DOHH2 (cell line): ENCODE results near the gene PPFIBP1.

Source experiments
- H3F3A ChIP-seq: fragments of 200-600 bp; sonication (generic), shearing (Covaris generic); 2 replicates; pipeline ENCODE4 v1.6.0; 2016; ENCODE audit warnings: antibody characterized with exemption, mild to moderate bottlenecking; ENCODE audit not compliant: control insufficient read depth, insufficient read depth
- H3K27ac ChIP-seq: fragments of 200-600 bp; sonication (generic); 2 replicates; pipeline ENCODE4 v1.5.1; 2014; ENCODE audit warnings: low read depth, mild to moderate bottlenecking, low read length, moderate library complexity
- H3K27me3 ChIP-seq: fragments of 200-600 bp; sonication (generic); 2 replicates; pipeline ENCODE4 v1.6.1; 2014; ENCODE audit warnings: mild to moderate bottlenecking, low read length, mixed read lengths; ENCODE audit not compliant: control insufficient read depth
- H3K36me3 ChIP-seq: fragments of 200-600 bp; sonication (generic); 2 replicates; pipeline ENCODE4 v1.6.1; 2014; ENCODE audit warnings: mild to moderate bottlenecking, low read length, moderate library complexity, mixed read lengths; ENCODE audit not compliant: control insufficient read depth
- H3K4me1 ChIP-seq: fragments of 200-600 bp; sonication (generic); 2 replicates; pipeline ENCODE4 v1.6.1; 2014; ENCODE audit warnings: mild to moderate bottlenecking, low read length, mixed read lengths; ENCODE audit not compliant: control insufficient read depth
- H3K4me2 ChIP-seq: fragments of 200-600 bp; sonication (generic); 2 replicates; pipeline ENCODE4 v1.6.0; 2014; ENCODE audit warnings: mild to moderate bottlenecking, low read length, moderate library complexity
- H3K4me3 ChIP-seq: fragments of 200-600 bp; sonication (generic); 2 replicates; pipeline ENCODE4 v1.5.1; 2014; ENCODE audit warnings: mild to moderate bottlenecking, low read length, mixed read lengths
- H3K79me2 ChIP-seq: fragments of 200-600 bp; sonication (generic); 2 replicates; pipeline ENCODE4 v1.6.1; 2014; ENCODE audit warnings: mild to moderate bottlenecking, low read length, mixed read lengths; ENCODE audit not compliant: control insufficient read depth
- H3K9me2 ChIP-seq: fragments of 200-600 bp; sonication (generic); replicated peaks from 2 replicates; pipeline ENCODE4 v1.6.1; 2014; ENCODE audit warnings: mild to moderate bottlenecking, low read length, mixed read lengths; ENCODE audit not compliant: control insufficient read depth
- H3K9me3 ChIP-seq: fragments of 200-600 bp; sonication (generic); 2 replicates; pipeline ENCODE4 v1.6.1; 2014; ENCODE audit warnings: antibody characterized with exemption, low read length, mixed read lengths; ENCODE audit not compliant: control insufficient read depth, insufficient read depth
- H4K20me1 ChIP-seq: fragments of 200-600 bp; sonication (generic); 2 replicates; pipeline ENCODE4 v1.6.0; 2014; ENCODE audit warnings: low read depth, mild to moderate bottlenecking, antibody characterized with exemption, low read length, moderate library complexity; ENCODE audit not compliant: control insufficient read depth, insufficient read depth
- CTCF ChIP-seq: fragments of 200-600 bp; sonication (generic); IDR thresholded peaks from one replicate; pipeline ENCODE4 v1.5.1; 2014; ENCODE audit warnings: antibody characterized with exemption, mild to moderate bottlenecking, low read depth, low read length; ENCODE audit not compliant: poor library complexity, severe bottlenecking
- EZH2phosphoT487 ChIP-seq: fragments of 200-600 bp; sonication (generic); IDR thresholded peaks from 2 replicates; pipeline ENCODE4 v1.6.1; 2017; ENCODE audit warnings: borderline replicate concordance, mild to moderate bottlenecking, antibody characterized with exemption, low read length, moderate library complexity, mixed read lengths

The PPFIBP1 gene

GRCh38 chr12:27549236-27549800 is 25.3 kb downstream of the PPFIBP1 start:
- TF ChIP-seq EZH2phosphoT487 = no peak
- TF ChIP-seq CTCF = no peak
- H3K9me2 ChIP-seq = no peaks in the 10 kb centered on the region
- no peaks in the 10 kb centered on the region for H4K20me1 ChIP-seq
- no peaks in the 10 kb centered on the region for H3F3A ChIP-seq
- no peak overlapping the region for H3K4me2 ChIP-seq
- H3K27ac ChIP-seq = no peak overlapping the region
- H3K4me3 ChIP-seq = no peak overlapping the region
- H3K36me3 ChIP-seq = no peaks in the 10 kb centered on the region
- peaks cover 8% of the 10 kb centered on the region for H3K27me3 ChIP-seq
- H3K79me2 ChIP-seq = no peaks in the 10 kb centered on the region
- H3K9me3 ChIP-seq = no peaks in the 10 kb centered on the region
- no peaks in the 10 kb centered on the region for H3K4me1 ChIP-seq

GRCh38 chr12:27549801-27550652 is 26.0 kb downstream of the PPFIBP1 start:
- no peak for TF ChIP-seq EZH2phosphoT487
- TF ChIP-seq CTCF = no peak
- Histone ChIP-seq H3K9me2 (no peaks in the 10 kb centered on the region), H4K20me1 (no peaks in the 10 kb centered on the region), H3K27me3 (peaks cover 10% of the 10 kb centered on the region), H3F3A (no peaks in the 10 kb centered on the region), H3K4me3 (no peak overlapping the region), H3K36me3 (no peaks in the 10 kb centered on the region), H3K4me1 (no peaks in the 10 kb centered on the region), H3K27ac (no peak overlapping the region), H3K9me3 (no peaks in the 10 kb centered on the region), H3K4me2 (no peak overlapping the region), H3K79me2 (no peaks in the 10 kb centered on the region)

- no peak for TF ChIP-seq CTCF
- Histone ChIP-seq H3F3A (no peaks in the 10 kb centered on the region), H3K4me3 (no peak overlapping the region), H3K9me2 (no peaks in the 10 kb centered on the region), H3K9me3 (no peaks in the 10 kb centered on the region), H3K27me3 (peaks cover 13% of the 10 kb centered on the region), H3K27ac (no peak overlapping the region), H4K20me1 (no peaks in the 10 kb centered on the region), H3K4me2 (no peak overlapping the region), H3K36me3 (no peaks in the 10 kb centered on the region), H3K79me2 (no peaks in the 10 kb centered on the region), H3K4me1 (no peaks in the 10 kb centered on the region)
Observed at GRCh38 chr12:27550653-27550975, 26.6 kb downstream of the PPFIBP1 start.
